K562 (cell line): Measurements from ENCODE around the gene SUSD3. TPM values are rescaled to one million over a fixed set of nuclear protein-coding genes. Genes with fewer than 3 reads are reported as not detected.

ENCODE experiments used
- ATF1 ChIP-seq, 2 experiments: fragments of 450-650 bp in 1 of 2; IDR thresholded peaks; 2 replicates each; pipeline ENCODE4 v1.6.1; 2016; ENCODE audit warnings: missing compliant biosample characterization in 1 of 2, missing genetic modification characterization in 1 of 2
- BRF1 ChIP-seq: IDR thresholded peaks from 3 replicates; pipeline ENCODE4 v1.6.1; 2011; ENCODE audit warnings: borderline replicate concordance, mild to moderate bottlenecking; ENCODE audit not compliant: insufficient read length; ENCODE audit errors: extremely low read depth
- CBX2 ChIP-seq: fragments of 200-600 bp; sonication (generic); IDR thresholded peaks from one replicate; pipeline ENCODE4 v1.6.1; 2012; ENCODE audit warnings: mild to moderate bottlenecking, low read length, inconsistent platforms; ENCODE audit not compliant: insufficient read depth, poor library complexity, severe bottlenecking
- CREBBP ChIP-seq: IDR thresholded peaks from one replicate; pipeline ENCODE4 v1.6.1; 2012; ENCODE audit warnings: low read depth, mild to moderate bottlenecking, control low read depth, inconsistent platforms, low read length
- HDAC6 ChIP-seq: IDR thresholded peaks from 2 replicates; pipeline ENCODE4 v1.6.1; 2012; ENCODE audit warnings: low read depth, mild to moderate bottlenecking, control low read depth, inconsistent platforms, low read length, moderate library complexity
- LCOR ChIP-seq: sonication (generic); formaldehyde crosslinking; IDR thresholded peaks from 2 replicates; pipeline ENCODE4 v1.8.0; 2022; ENCODE audit warnings: mild to moderate bottlenecking, missing genetic modification reagents
- PHTF2 ChIP-seq: fragments of 250-450 bp; sonication (Bioruptor Pico); IDR thresholded peaks from 2 replicates; pipeline ENCODE4 v1.5.0; 2021; ENCODE audit warnings: mild to moderate bottlenecking
- PTRF ChIP-seq: fragments of 450-650 bp; IDR thresholded peaks from 2 replicates; pipeline ENCODE4 v1.6.1; 2016; ENCODE audit warnings: mild to moderate bottlenecking, missing genetic modification characterization, missing compliant biosample characterization
- RBM14 ChIP-seq: fragments of 200-400 bp; formaldehyde crosslinking; IDR thresholded peaks from 2 replicates; pipeline ENCODE4 v1.6.1; 2018; ENCODE audit warnings: low read depth, mild to moderate bottlenecking, low read length, moderate library complexity, borderline replicate concordance; ENCODE audit not compliant: insufficient read depth
- SIN3A ChIP-seq, 2 experiments: fragments of 150-350 bp in 1 of 2; IDR thresholded peaks; 2 replicates each; pipeline ENCODE4 v1.6.1; 2011 to 2016; ENCODE audit warnings: borderline replicate concordance in 2 of 2, low read depth in 2 of 2, low read length in 2 of 2, mild to moderate bottlenecking in 2 of 2, moderate library complexity in 2 of 2; ENCODE audit not compliant: control insufficient read depth in 1 of 2
- SMARCC2 ChIP-seq: fragments of 450-650 bp; IDR thresholded peaks from 2 replicates; pipeline ENCODE4 v1.6.1; 2017; ENCODE audit warnings: antibody characterized with exemption, moderate library complexity, mild to moderate bottlenecking, low read depth
- SPI1 ChIP-seq: IDR thresholded peaks from 2 replicates; pipeline ENCODE4 v1.6.1; 2011; ENCODE audit warnings: low read depth, low read length, control low read depth, borderline replicate concordance
- STAG1 ChIP-seq: sonication (generic); formaldehyde crosslinking; IDR thresholded peaks from 2 replicates; pipeline ENCODE4 v1.5.0; 2020; ENCODE audit warnings: missing genetic modification reagents, borderline replicate concordance
- TSHZ1 ChIP-seq: fragments of 250-450 bp; sonication (Bioruptor Pico); IDR thresholded peaks from 2 replicates; pipeline ENCODE4 v1.4.0; 2020; ENCODE audit warnings: mild to moderate bottlenecking, moderate library complexity
- VEZF1 ChIP-seq: fragments of 200-800 bp; sonication (Bioruptor generic); IDR thresholded peaks from 2 replicates; pipeline ENCODE4 v1.6.1; 2017; ENCODE audit warnings: missing genetic modification characterization, missing compliant biosample characterization
- ZFP1 ChIP-seq: fragments of 450-650 bp; formaldehyde crosslinking; IDR thresholded peaks from 2 replicates; pipeline ENCODE4 v1.4.0; 2020; ENCODE audit warnings: mild to moderate bottlenecking, mixed read lengths
- ZNF584 ChIP-seq: fragments of 200-800 bp; sonication (Bioruptor generic); IDR thresholded peaks from 2 replicates; pipeline ENCODE4 v1.6.1; 2016; ENCODE audit warnings: low read depth, mild to moderate bottlenecking, missing genetic modification characterization, missing compliant biosample characterization
- ZNF696 ChIP-seq: fragments of 250-450 bp; sonication (Bioruptor Pico); conservative IDR thresholded peaks from 2 replicates; pipeline ENCODE4 v1.4.0; 2020; ENCODE audit warnings: mild to moderate bottlenecking, moderate library complexity
- ZNF717 ChIP-seq: fragments of 250-450 bp; sonication (Bioruptor Pico); IDR thresholded peaks from 2 replicates; pipeline ENCODE4 v1.5.0; 2021
- polyA plus RNA-seq, 8 experiments: library from polyadenylated mRNA; depleted of rRNA in 4 of 8; stranded (reverse) in 5 of 8; unstranded in 3 of 8; fragments of >200 nt; fragmentation: Nextera tagmentation in 2 of 8; fragmentation: Illumina TruSeq in 1 of 8; extraction: Ambion mirVana in 2 of 8; extraction: Trizol in 1 of 8; gene quantifications; 2 replicates each; pipeline versions ENCODE4 v1.2.1 to v1.2.3, GENCODE V29; 2011 to 2014; ENCODE audit warnings: inconsistent platforms in 1 of 8, missing spikeins in 1 of 8
- total RNA-seq, 7 experiments: library from RNA; depleted of rRNA in 6 of 7; stranded (reverse); fragments of >200 nt in 6 of 7; fragmentation: Illumina TruSeq in 2 of 7; extraction: Trizol in 2 of 7; gene quantifications; 2 replicates each; pipeline versions ENCODE4 v1.2.1 to v1.2.3, GENCODE V29; 2011 to 2021; ENCODE audit warnings: low replicate concordance in 1 of 7
- TF ChIP-seq, protein P1 (sequence below): sonication (generic); formaldehyde crosslinking; IDR thresholded peaks from 2 replicates; pipeline ENCODE4 v1.8.0; 2022; ENCODE audit warnings: mild to moderate bottlenecking, missing genetic modification reagents
- TF ChIP-seq, protein P2 (sequence below): fragments of 450-650 bp; formaldehyde crosslinking; IDR thresholded peaks from 2 replicates; pipeline ENCODE4 v1.4.0; 2022; ENCODE audit warnings: missing genetic modification characterization

The SUSD3 gene
- total and polyA plus RNA-seq, 9 of the 15 experiments (the other 6 are each of a cell fraction or from before 2014, with no cell fraction given), result 1.3 to 21.7 (median 11.4) TPM

GRCh38 chr9:93060746-93061259 lies 2.3 kb downstream of the SUSD3 start (continued):
- TF ChIP-seq CREBBP, result no peak
- no peak for TF ChIP-seq CBX2
- no peak for TF ChIP-seq BRF1
- TF ChIP-seq, protein P1, sequence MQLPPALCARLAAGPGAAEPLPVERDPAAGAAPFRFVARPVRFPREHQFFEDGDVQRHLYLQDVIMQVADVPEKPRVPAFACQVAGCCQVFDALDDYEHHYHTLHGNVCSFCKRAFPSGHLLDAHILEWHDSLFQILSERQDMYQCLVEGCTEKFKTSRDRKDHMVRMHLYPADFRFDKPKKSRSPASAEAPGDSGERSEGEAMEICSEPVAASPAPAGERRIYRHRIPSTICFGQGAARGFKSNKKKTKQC (CRISPR knock-in tag), result no peak
- TF ChIP-seq LCOR, result no peak
- TF ChIP-seq VEZF1, result peak; percentile 66
- TF ChIP-seq ZNF717 (CRISPR knock-in tag), result no peak
- no peak for TF ChIP-seq ATF1 (CRISPR knock-in tag; IDR thresholded peaks at IDR 0.05)
- TF ChIP-seq ATF1 (tag; IDR thresholded peaks at IDR 0.05), result 0 out of 2 replicates have a peak, but pooled peaks have one; percentile 24
- peak; percentile 48; the same call in 1 of the 2 replicates for TF ChIP-seq SMARCC2
- peak; percentile 56; the same call in 1 of the 2 replicates for TF ChIP-seq SPI1
- TF ChIP-seq ZFP1 (CRISPR knock-in tag), result no peak
- no peak for TF ChIP-seq STAG1
- no peak for TF ChIP-seq HDAC6
- TF ChIP-seq PTRF (tag), result no peak
- TF ChIP-seq PHTF2 (CRISPR knock-in tag), result no peak
- no peak for TF ChIP-seq TSHZ1 (CRISPR knock-in tag)
- peak; percentile 82; the same call in 1 of the 2 replicates for TF ChIP-seq ZNF584 (CRISPR knock-in tag)
- TF ChIP-seq SIN3A (IDR thresholded peaks at IDR 0.05; ENCODE audit: borderline replicate concordance in 2 of 2, control insufficient read depth in 1 of 2, low read depth in 2 of 2, low read length in 2 of 2), result no peak
- TF ChIP-seq RBM14, result no peak
- no peak for TF ChIP-seq ZNF696 (CRISPR knock-in tag)
- TF ChIP-seq, protein P2, sequence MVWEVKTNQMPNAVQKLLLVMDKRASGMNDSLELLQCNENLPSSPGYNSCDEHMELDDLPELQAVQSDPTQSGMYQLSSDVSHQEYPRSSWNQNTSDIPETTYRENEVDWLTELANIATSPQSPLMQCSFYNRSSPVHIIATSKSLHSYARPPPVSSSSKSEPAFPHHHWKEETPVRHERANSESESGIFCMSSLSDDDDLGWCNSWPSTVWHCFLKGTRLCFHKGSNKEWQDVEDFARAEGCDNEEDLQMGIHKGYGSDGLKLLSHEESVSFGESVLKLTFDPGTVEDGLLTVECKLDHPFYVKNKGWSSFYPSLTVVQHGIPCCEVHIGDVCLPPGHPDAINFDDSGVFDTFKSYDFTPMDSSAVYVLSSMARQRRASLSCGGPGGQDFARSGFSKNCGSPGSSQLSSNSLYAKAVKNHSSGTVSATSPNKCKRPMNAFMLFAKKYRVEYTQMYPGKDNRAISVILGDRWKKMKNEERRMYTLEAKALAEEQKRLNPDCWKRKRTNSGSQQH (CRISPR knock-in tag), result no peak
